IMR-90 (cell line): ENCODE measurements around the gene CUL4A. TPM values are rescaled to one million over a fixed set of nuclear protein-coding genes. Genes with fewer than 3 reads are reported as not detected.
A peak's percentile ranks its signal among the peaks of the same experiment; 100 is the strongest.

Source experiments
- ATAC-seq: fragments of 200-7000 bp; cut with Tn5 transposase; 2 replicates; pipeline ENCODE4 v1.9.1; 2020; ENCODE audit warnings: low read depth, mild to moderate bottlenecking, moderate library complexity
- BruUV-seq: library from RNA; stranded (reverse); fragments of 400-500 nt; replicated peaks from 2 replicates; lab custom pipeline; 2021; lab: Mats Ljungman, UMichigan
- CTCF ChIA-PET: fragments of 300-600 bp; formaldehyde crosslinking; extraction: SDS; loops from one replicate; lab custom pipeline; 2021; ENCODE audit warnings: antibody characterized with exemption; lab: Yijun Ruan, JAX
- POLR2A ChIA-PET: fragments of 300-600 bp; sonication (Branson Sonifier 250); formaldehyde crosslinking; loops from one replicate; lab custom pipeline; 2022; ENCODE audit warnings: antibody characterized with exemption; ENCODE audit not compliant: unreplicated experiment; lab: Charles Lee
- DNase-seq: peaks from one replicate; pipeline ENCODE4 v3.0.0; 2013
- H2AFZ ChIP-seq: replicated peaks from 2 replicates; pipeline ENCODE3; 2013; ENCODE audit warnings: low read length, mild to moderate bottlenecking; ENCODE audit not compliant: poor library complexity
- H2AK5ac ChIP-seq: 2 replicates; pipeline ENCODE4 v1.6.1; 2013; ENCODE audit warnings: low read depth, low read length, inconsistent platforms
- H2AK9ac ChIP-seq: replicated peaks from 2 replicates; pipeline ENCODE3; 2013; ENCODE audit warnings: mild to moderate bottlenecking, low read depth, low read length, moderate library complexity; ENCODE audit not compliant: poor library complexity
- H2BK120ac ChIP-seq: 2 replicates; pipeline ENCODE4 v1.6.1; 2013; ENCODE audit warnings: low read depth, low read length, inconsistent platforms
- H2BK15ac ChIP-seq: 3 replicates; pipeline ENCODE4 v1.6.1; 2013; ENCODE audit warnings: low read depth, low read length, inconsistent platforms
- H2BK20ac ChIP-seq: 2 replicates; pipeline ENCODE4 v1.6.1; 2013; ENCODE audit warnings: low read depth, mild to moderate bottlenecking, inconsistent platforms, low read length, moderate library complexity
- H2BK5ac ChIP-seq: 2 replicates; pipeline ENCODE4 v1.6.1; 2013; ENCODE audit warnings: mild to moderate bottlenecking, low read depth, low read length, inconsistent platforms; ENCODE audit not compliant: poor library complexity, severe bottlenecking
- H3K14ac ChIP-seq: replicated peaks from 2 replicates; pipeline ENCODE4 v1.6.1; 2013; ENCODE audit warnings: low read depth, low read length, inconsistent platforms
- H3K18ac ChIP-seq: 2 replicates; pipeline ENCODE4 v1.6.1; 2013; ENCODE audit warnings: low read depth, low read length, control low read depth
- H3K23ac ChIP-seq: 2 replicates; pipeline ENCODE4 v1.6.1; 2013; ENCODE audit warnings: low read depth, low read length, inconsistent platforms
- H3K27ac ChIP-seq: 2 replicates; pipeline ENCODE4 v1.5.1; 2013; ENCODE audit warnings: mild to moderate bottlenecking, control low read depth, low read length; ENCODE audit not compliant: insufficient read depth
- H3K27me3 ChIP-seq: 2 replicates; pipeline ENCODE4 v1.6.1; 2013; ENCODE audit warnings: low read length; ENCODE audit not compliant: control insufficient read depth, insufficient read depth
- H3K36me3 ChIP-seq: 2 replicates; pipeline ENCODE4 v1.6.1; 2013; ENCODE audit warnings: low read length, mixed read lengths; ENCODE audit not compliant: control insufficient read depth, insufficient read depth
- H3K4ac ChIP-seq: 2 replicates; pipeline ENCODE4 v1.6.1; 2013; ENCODE audit warnings: low read depth, low read length, inconsistent platforms
- H3K4me1 ChIP-seq: 2 replicates; pipeline ENCODE4 v1.6.1; 2013; ENCODE audit warnings: low read length, mixed read lengths; ENCODE audit not compliant: control insufficient read depth, insufficient read depth
- H3K4me2 ChIP-seq: 2 replicates; pipeline ENCODE4 v1.6.1; 2013; ENCODE audit warnings: low read depth, mild to moderate bottlenecking, control low read depth, low read length, moderate library complexity
- H3K4me3 ChIP-seq: 2 replicates; pipeline ENCODE4 v1.5.1; 2013; ENCODE audit warnings: low read depth, mild to moderate bottlenecking, control low read depth, low read length, moderate library complexity; ENCODE audit not compliant: insufficient read depth
- H3K56ac ChIP-seq: 2 replicates; pipeline ENCODE4 v1.6.1; 2013; ENCODE audit warnings: low read length, inconsistent platforms; ENCODE audit not compliant: insufficient read depth; ENCODE audit errors: extremely low read depth
- H3K79me1 ChIP-seq, 2 experiments: 2 replicates each; pipeline ENCODE4 v1.6.1; 2013; ENCODE audit warnings: low read length in 2 of 2, inconsistent platforms in 1 of 2, low read depth in 1 of 2
- H3K9ac ChIP-seq: 2 replicates; pipeline ENCODE4 v1.6.1; 2013; ENCODE audit warnings: low read depth, low read length, control low read depth
- H3K9me1 ChIP-seq: 2 replicates; pipeline ENCODE4 v1.6.1; 2013; ENCODE audit warnings: low read length, inconsistent platforms; ENCODE audit not compliant: insufficient read depth
- H3K9me3 ChIP-seq: 2 replicates; pipeline ENCODE4 v1.6.1; 2013; ENCODE audit warnings: low read length; ENCODE audit not compliant: control insufficient read depth, insufficient read depth
- H4K20me1 ChIP-seq: 2 replicates; pipeline ENCODE4 v1.6.1; 2013; ENCODE audit warnings: low read length, inconsistent platforms; ENCODE audit not compliant: insufficient read depth
- H4K5ac ChIP-seq: 2 replicates; pipeline ENCODE4 v1.6.1; 2013; ENCODE audit warnings: mild to moderate bottlenecking, low read depth, low read length, control low read depth
- H4K8ac ChIP-seq, 2 experiments: 2 replicates each; pipeline ENCODE4 v1.6.1; 2013; ENCODE audit warnings: low read depth in 2 of 2, low read length in 2 of 2, control low read depth in 1 of 2, inconsistent platforms in 1 of 2
- H4K91ac ChIP-seq: 2 replicates; pipeline ENCODE4 v1.6.1; 2013; ENCODE audit warnings: low read depth, low read length, inconsistent platforms; ENCODE audit not compliant: insufficient read depth
- BHLHE40 ChIP-seq: fragments of 150-350 bp; IDR thresholded peaks from 2 replicates; pipeline ENCODE4 v1.6.1; 2016; ENCODE audit warnings: mild to moderate bottlenecking, low read depth, low read length
- CEBPB ChIP-seq: IDR thresholded peaks from 2 replicates; pipeline ENCODE4 v1.6.1; 2012; ENCODE audit warnings: low read depth, low read length, improper control_type of control experiment
- CHD1 ChIP-seq: IDR thresholded peaks from 2 replicates; pipeline ENCODE4 v1.6.1; 2012; ENCODE audit warnings: low read depth, low read length, improper control_type of control experiment
- MAFK ChIP-seq: IDR thresholded peaks from 2 replicates; pipeline ENCODE4 v1.6.1; 2012; ENCODE audit warnings: low read depth, low read length, improper control_type of control experiment
- MAZ ChIP-seq: IDR thresholded peaks from 2 replicates; pipeline ENCODE4 v1.6.1; 2012; ENCODE audit warnings: low read depth, mild to moderate bottlenecking, low read length, improper control_type of control experiment, moderate library complexity, borderline replicate concordance
- NFE2L2 ChIP-seq: fragments of 150-350 bp; IDR thresholded peaks from 2 replicates; pipeline ENCODE4 v1.6.1; 2016; ENCODE audit warnings: low read depth, mild to moderate bottlenecking, low read length
- RAD21 ChIP-seq: IDR thresholded peaks from 2 replicates; pipeline ENCODE4 v1.6.1; 2012; ENCODE audit warnings: low read length, improper control_type of control experiment
- RCOR1 ChIP-seq: IDR thresholded peaks from 2 replicates; pipeline ENCODE4 v1.6.1; 2012; ENCODE audit warnings: mild to moderate bottlenecking, low read length, improper control_type of control experiment; ENCODE audit not compliant: insufficient replicate concordance
- WGBS, 2 experiments: methylation state at CpG; one replicate each; pipeline versions ENCODE4 v1.1.5 to v1.1.7; 2013; ENCODE audit warnings: missing lambda C conversion rate in 2 of 2; ENCODE audit not compliant: insufficient read length in 1 of 2; ENCODE audit errors: extremely low coverage in 2 of 2; 5-methylcytosine and 5-hydroxymethylcytosine counted together
- dilution Hi-C: fragments of 300-500 bp; cut with HindIII; formaldehyde crosslinking; loops from one replicate; pipeline ENCODE4 v1.14.3; 2018; ENCODE audit warnings: low sequenced_read_pairs; ENCODE audit not compliant: unreplicated experiment
- in situ Hi-C: fragments of 300-500 bp; cut with MboI; formaldehyde crosslinking; loops from 3 replicates; pipeline ENCODE4 v1.14.3; 2019; ENCODE audit warnings: low sequenced_read_pairs, inconsistent platforms, mixed read lengths
- intact Hi-C: fragments of 100-400 bp; cut with micrococcal nuclease; formaldehyde crosslinking; loops from 2 replicates; pipeline ENCODE4 v1.10.0; 2022
- polyA plus RNA-seq, 3 experiments: library from polyadenylated mRNA; depleted of rRNA; stranded (reverse); fragments of >200 nt; gene quantifications; 2 replicates each; pipeline ENCODE4 v1.2.3, GENCODE V29; 2012; ENCODE audit warnings: low replicate concordance in 1 of 3
- total RNA-seq: library from RNA; depleted of rRNA; stranded (reverse); fragments of >200 nt; gene quantifications from 2 replicates; pipeline ENCODE4 v1.2.3, GENCODE V29; 2012
- TF ChIP-seq, protein P1 (sequence below): fragments of 150-350 bp; IDR thresholded peaks from 2 replicates; pipeline ENCODE4 v1.6.1; 2016; ENCODE audit warnings: low read depth, mild to moderate bottlenecking, low read length, moderate library complexity, borderline replicate concordance

CUL4A gene
- total and polyA plus RNA-seq, 2 of the 4 experiments (the other 2 are of a cell fraction), result 86.0 to 146 TPM

DNA sequence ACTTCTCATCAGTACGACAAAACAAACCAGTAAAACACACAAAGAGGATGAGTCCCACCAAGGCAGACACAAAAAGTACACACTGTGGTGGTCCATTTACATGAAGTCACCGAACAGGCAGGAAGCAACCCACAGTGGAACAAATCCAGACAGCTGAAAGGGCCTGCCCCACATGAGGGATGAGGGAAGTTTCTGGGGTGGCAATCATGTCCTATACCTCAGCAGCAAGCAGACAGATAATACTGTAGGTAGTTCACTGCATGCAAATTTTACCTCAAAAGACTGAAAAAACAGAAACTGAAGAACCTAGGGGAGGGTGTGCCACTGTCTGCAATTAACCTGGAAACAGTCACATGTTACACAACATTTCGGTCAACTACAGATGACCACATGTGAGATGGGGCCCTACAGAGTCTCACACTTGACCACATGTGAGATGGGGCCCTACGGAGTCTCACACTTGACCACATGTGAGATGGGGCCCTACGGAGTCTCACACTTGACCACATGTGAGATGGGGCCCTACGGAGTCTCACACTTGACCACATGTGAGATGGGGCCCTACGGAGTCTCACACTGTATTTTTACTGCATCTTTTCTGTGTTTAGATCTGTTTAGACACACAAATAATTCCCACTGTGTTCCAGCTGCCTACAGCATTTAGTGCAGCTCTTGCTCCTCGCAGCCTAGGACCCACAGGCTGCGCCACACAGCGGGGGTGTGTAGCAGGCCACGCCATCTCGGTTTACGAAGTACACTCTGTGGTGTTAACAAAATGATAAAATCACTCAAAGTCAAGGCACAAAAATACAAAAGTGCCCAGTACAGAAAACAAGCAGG lies 23.1 kb upstream of the CUL4A start:
- Histone ChIP-seq H2BK120ac (peak overlapping the region; percentile 89), H4K91ac (peak overlapping the region; percentile 98), H2AK9ac (peak overlapping the region; percentile 60), H2BK20ac (peak overlapping the region; percentile 94), H3K4ac (peak overlapping the region; percentile 96), H4K5ac (peak overlapping the region; percentile 92), H3K14ac (peak overlapping the region; percentile 94), H2AK5ac (peak overlapping the region; percentile 98), H3K4me1 (peaks cover 22% of the 10 kb centered on the region), H2BK15ac (peak overlapping the region; percentile 100), H3K79me1 (peaks cover 38 to 68% of the 10 kb centered on the region in 2 experiments), H3K23ac (peak overlapping the region; percentile 77), H3K27me3 (no peaks in the 10 kb centered on the region), H3K9ac (0 out of 2 replicates have a peak overlapping the region, but pooled peaks have one; percentile 10), H3K4me2 (peak overlapping the region; percentile 23; the same call in 1 of the 2 replicates), H2AFZ (no peak overlapping the region), H4K8ac (peak overlapping the region; percentile 87 to 97), H3K18ac (peak overlapping the region; percentile 92; the same call in 1 of the 2 replicates), H2BK5ac (peak overlapping the region; percentile 96), H4K20me1 (no peaks in the 10 kb centered on the region), H3K9me3 (peaks cover 7% of the 10 kb centered on the region; the same call in 1 of the 2 replicates), H3K9me1 (peaks cover 16% of the 10 kb centered on the region), H3K36me3 (peaks cover 45% of the 10 kb centered on the region), H3K27ac (peak overlapping the region; percentile 88), H3K56ac (peak overlapping the region; percentile 86), H3K4me3 (no peak overlapping the region)
- in situ Hi-C loops (no loop called here), intact Hi-C loops (no loop called here), dilution Hi-C loops (no loop called here)
- ChIA-PET POLR2A (interaction anchor here (1.3 kb wide), 1 partner anchor 23 kb away, joined by 4 read pairs; the partner anchor contains the start of genes CUL4A and PCID2), CTCF (no interaction called here)
- 86% methylated on average over 4 of the region's 13 CpGs; no CpG with 5 or more reads in 1 of the 2 experiments for WGBS, 2 experiments
- no peak for DNase-seq
- no TSS peak for BruUV-seq
- ATAC-seq, result no peak
- TF ChIP-seq CEBPB, result 0 out of 2 replicates have a peak, but pooled peaks have one; percentile 10
- TF ChIP-seq BHLHE40, result no peak
- no peak for TF ChIP-seq CHD1
- TF ChIP-seq, protein P1, sequence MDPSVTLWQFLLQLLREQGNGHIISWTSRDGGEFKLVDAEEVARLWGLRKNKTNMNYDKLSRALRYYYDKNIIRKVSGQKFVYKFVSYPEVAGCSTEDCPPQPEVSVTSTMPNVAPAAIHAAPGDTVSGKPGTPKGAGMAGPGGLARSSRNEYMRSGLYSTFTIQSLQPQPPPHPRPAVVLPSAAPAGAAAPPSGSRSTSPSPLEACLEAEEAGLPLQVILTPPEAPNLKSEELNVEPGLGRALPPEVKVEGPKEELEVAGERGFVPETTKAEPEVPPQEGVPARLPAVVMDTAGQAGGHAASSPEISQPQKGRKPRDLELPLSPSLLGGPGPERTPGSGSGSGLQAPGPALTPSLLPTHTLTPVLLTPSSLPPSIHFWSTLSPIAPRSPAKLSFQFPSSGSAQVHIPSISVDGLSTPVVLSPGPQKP, result no peak
- TF ChIP-seq MAZ, result no peak
- no peak for TF ChIP-seq RCOR1
- TF ChIP-seq RAD21, result no peak
- TF ChIP-seq MAFK, result no peak
- no peak for TF ChIP-seq NFE2L2
